HCT116 (cell line): ENCODE data around the gene PPFIA1. TPM values are rescaled to one million over a fixed set of nuclear protein-coding genes. Genes with fewer than 3 reads are reported as not detected.

Experiments
- ATAC-seq: fragments of 200-7000 bp; cut with Tn5 transposase; 2 replicates; pipeline ENCODE4 v1.9.1; 2020; ENCODE audit warnings: mild to moderate bottlenecking, moderate library complexity
- BruUV-seq: library from RNA; stranded (reverse); fragments of 400-500 nt; replicated peaks from 2 replicates; lab custom pipeline; 2021; lab: Mats Ljungman, UMichigan
- CTCF ChIA-PET: fragments of 300-600 bp; sonication (Branson Sonifier 250); formaldehyde crosslinking; loops from one replicate; lab custom pipeline; 2021; ENCODE audit warnings: antibody characterized with exemption; lab: Charles Lee
- POLR2A ChIA-PET: fragments of 300-600, 350-600 bp; sonication (Branson Sonifier 250); formaldehyde crosslinking; loops from one replicate; lab custom pipeline; 2021; ENCODE audit warnings: antibody characterized with exemption; lab: Charles Lee
- RAD21 ChIA-PET, 2 experiments: fragments of 300-600 bp; sonication (Branson Sonifier 250); formaldehyde crosslinking; loops; one replicate each; lab custom pipeline; 2023; ENCODE audit warnings: low total read pairs in 2 of 2; ENCODE audit not compliant: uncharacterized antibody in 2 of 2, unreplicated experiment in 2 of 2, low non-redundant PET in 1 of 2; lab: Charles Lee
- DNase-seq: peaks from one replicate; pipeline ENCODE4 v3.0.0-alpha.2; 2010; ENCODE audit warnings: low read depth, low spot score
- H2AFZ ChIP-seq: fragments of 200-600 bp; shearing (Covaris generic), sonication (generic); 2 replicates; pipeline ENCODE4 v1.6.1; 2017; ENCODE audit warnings: low read depth, mixed run types, mixed read lengths, antibody characterized with exemption, low read length; ENCODE audit not compliant: poor library complexity, severe bottlenecking
- H3K27ac ChIP-seq: 2 replicates; pipeline ENCODE4 v1.5.1; 2012; ENCODE audit warnings: low read depth, low read length
- H3K27me3 ChIP-seq: fragments of 200-600 bp; sonication (generic); 2 replicates; pipeline ENCODE4 v1.6.1; 2016; ENCODE audit warnings: mixed run types, low read length, mixed read lengths; ENCODE audit not compliant: insufficient read depth
- H3K36me3 ChIP-seq, 2 experiments: fragments of 200-500 bp in 1 of 2; fragments of 200-600 bp in 1 of 2; sonication (Bioruptor generic) in 1 of 2; sonication (generic) in 1 of 2; 2 replicates each; pipeline versions ENCODE4 v1.5.1 to v1.6.1; 2014 to 2016; ENCODE audit warnings: low read length in 2 of 2, inconsistent platforms in 1 of 2, mixed read lengths in 1 of 2, mixed run types in 1 of 2; ENCODE audit not compliant: insufficient read depth in 2 of 2, control insufficient read depth in 1 of 2
- H3K4me1 ChIP-seq, 2 experiments: fragments of 200-600 bp in 1 of 2; sonication (generic) in 1 of 2; 2 replicates each; pipeline versions ENCODE4 v1.5.1 to v1.6.1; 2012 to 2017; ENCODE audit warnings: low read length in 2 of 2, inconsistent platforms in 1 of 2, mild to moderate bottlenecking in 1 of 2, mixed read lengths in 1 of 2, mixed run types in 1 of 2, moderate library complexity in 1 of 2; ENCODE audit not compliant: insufficient read depth in 2 of 2, control insufficient read depth in 1 of 2
- H3K4me2 ChIP-seq: fragments of 200-600 bp; sonication (generic); 2 replicates; pipeline ENCODE4 v1.6.1; 2017; ENCODE audit warnings: mixed run types, low read length, mixed read lengths
- H3K4me3 ChIP-seq, 2 experiments: fragments of 200-600 bp in 1 of 2; sonication (generic) in 1 of 2; replicated peaks in 1 of 2; 2 replicates each; pipeline ENCODE4 v1.5.1; 2011 to 2016; ENCODE audit warnings: low read length in 2 of 2, control low read depth in 1 of 2, low read depth in 1 of 2, mild to moderate bottlenecking in 1 of 2, mixed read lengths in 1 of 2, mixed run types in 1 of 2
- H3K79me2 ChIP-seq: fragments of 200-600 bp; sonication (generic); 2 replicates; pipeline ENCODE4 v1.6.1; 2017; ENCODE audit warnings: mild to moderate bottlenecking, mixed run types, low read length, moderate library complexity, mixed read lengths; ENCODE audit not compliant: insufficient read depth
- H3K9ac ChIP-seq: fragments of 200-600 bp; sonication (generic); 2 replicates; pipeline ENCODE4 v1.6.1; 2016; ENCODE audit warnings: low read length, mixed read lengths
- H3K9me2 ChIP-seq: fragments of 200-600 bp; sonication (generic), shearing (Covaris generic); 2 replicates; pipeline ENCODE4 v1.6.1; 2017; ENCODE audit warnings: mixed run types, mild to moderate bottlenecking, moderate library complexity; ENCODE audit not compliant: insufficient read depth
- H3K9me3 ChIP-seq, 2 experiments: fragments of 200-500 bp in 1 of 2; fragments of 200-600 bp in 1 of 2; sonication (Bioruptor generic) in 1 of 2; sonication (generic) in 1 of 2; 2 replicates each; pipeline ENCODE4 v1.6.1; 2014 to 2017; ENCODE audit warnings: low read length in 2 of 2, mixed read lengths in 2 of 2, inconsistent platforms in 1 of 2, low read depth in 1 of 2, mild to moderate bottlenecking in 1 of 2, mixed run types in 1 of 2, moderate library complexity in 1 of 2; ENCODE audit not compliant: control insufficient read depth in 1 of 2, insufficient read depth in 1 of 2
- H4K20me1 ChIP-seq: fragments of 200-600 bp; sonication (generic), shearing (Covaris generic); 2 replicates; pipeline ENCODE4 v1.6.1; 2017; ENCODE audit warnings: mixed run types, mild to moderate bottlenecking, moderate library complexity; ENCODE audit not compliant: insufficient read depth
- CBX3 ChIP-seq: IDR thresholded peaks from 2 replicates; pipeline ENCODE4 v1.6.1; 2012; ENCODE audit warnings: low read depth
- JUND ChIP-seq: IDR thresholded peaks from 2 replicates; pipeline ENCODE4 v1.6.1; 2012
- POLR2A ChIP-seq: IDR thresholded peaks from 2 replicates; pipeline ENCODE4 v1.7.0; 2011; ENCODE audit warnings: borderline replicate concordance; ENCODE audit not compliant: insufficient read depth, insufficient read length; ENCODE audit errors: extremely low read depth
- POLR2AphosphoS5 ChIP-seq: IDR thresholded peaks from 2 replicates; pipeline ENCODE4 v1.6.1; 2011; ENCODE audit warnings: mild to moderate bottlenecking, low read depth, low read length, moderate library complexity
- RAD21 ChIP-seq: IDR thresholded peaks from 2 replicates; pipeline ENCODE4 v1.6.1; 2012; ENCODE audit warnings: low read depth, mild to moderate bottlenecking
- SP1 ChIP-seq: IDR thresholded peaks from 2 replicates; pipeline ENCODE4 v1.6.1; 2012; ENCODE audit warnings: low read depth
- ZNF274 ChIP-seq: fragments of 200-500 bp; sonication (Bioruptor generic); IDR thresholded peaks from 2 replicates; pipeline ENCODE4 v1.6.1; 2014; ENCODE audit warnings: mild to moderate bottlenecking, low read depth, low read length, inconsistent platforms
- intact Hi-C: fragments of 100-400 bp; cut with micrococcal nuclease; formaldehyde crosslinking; loops from 2 replicates; pipeline ENCODE4 v1.10.0; 2022
- total RNA-seq: library from RNA; stranded (reverse); gene quantifications from one replicate; pipeline ENCODE4 v1.2.1, GENCODE V29; 2021; ENCODE audit not compliant: unreplicated experiment

PPFIA1 gene
- total RNA-seq, 1 experiment from 2014 or later: 48.6 TPM

DNA sequence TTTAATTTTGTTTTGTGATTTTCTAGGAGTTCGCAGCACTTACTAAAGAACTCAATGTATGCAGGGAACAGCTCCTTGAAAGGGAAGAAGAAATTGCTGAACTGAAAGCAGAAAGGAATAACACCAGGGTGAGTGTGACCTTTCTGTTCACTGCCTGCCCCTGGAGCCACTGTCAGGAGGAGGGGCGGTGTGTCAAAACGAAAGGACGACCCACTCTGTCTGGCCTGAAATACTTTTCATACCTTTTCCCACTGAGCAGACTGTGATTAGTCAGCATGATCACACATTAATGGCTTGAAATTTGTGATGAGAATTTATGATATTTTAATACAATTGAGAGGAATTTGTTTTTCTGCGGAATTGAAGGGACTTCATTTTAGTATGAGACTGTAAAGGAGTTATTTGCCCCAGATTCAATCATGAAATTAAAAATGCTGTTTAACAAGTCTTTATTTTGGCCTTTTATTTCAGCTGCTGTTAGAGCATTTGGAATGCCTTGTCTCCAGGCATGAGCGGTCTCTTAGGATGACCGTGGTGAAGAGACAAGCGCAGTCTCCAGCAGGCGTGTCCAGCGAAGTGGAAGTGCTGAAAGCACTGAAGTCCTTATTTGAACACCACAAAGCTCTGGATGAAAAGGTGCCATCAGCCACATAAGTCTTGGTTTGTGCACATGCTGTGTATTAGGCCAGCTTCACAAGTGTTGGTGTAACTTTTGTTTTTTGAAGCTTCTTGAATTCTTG lies 54.1 kb downstream of the PPFIA1 start:
- Histone ChIP-seq H3K9me2 (no peaks in the 10 kb centered on the region), H3K4me3 (no peak overlapping the region), H4K20me1 (no peaks in the 10 kb centered on the region), H3K9me3 (no peaks in the 10 kb centered on the region), H2AFZ (no peak overlapping the region), H3K9ac (no peak overlapping the region), H3K4me1 (peaks cover 0 to 3% of the 10 kb centered on the region in 2 experiments; a peak in 1 of 4 replicates), H3K27me3 (no peaks in the 10 kb centered on the region), H3K79me2 (peaks cover 6% of the 10 kb centered on the region), H3K4me2 (no peak overlapping the region), H3K36me3 (peaks cover 14 to 29% of the 10 kb centered on the region in 2 experiments; a peak in 3 of 4 replicates), H3K27ac (no peak overlapping the region)
- POLR2A ChIA-PET: no interaction called here
- DNase-seq: no peak
- TF ChIP-seq RAD21: no peak
- no peak for TF ChIP-seq POLR2A
- TF ChIP-seq CBX3: no peak
- ATAC-seq: no peak
- BruUV-seq: no TSS peak
- RAD21 ChIA-PET: no interaction called here
- intact Hi-C loops: no loop called here
- CTCF ChIA-PET: no interaction called here

DNA sequence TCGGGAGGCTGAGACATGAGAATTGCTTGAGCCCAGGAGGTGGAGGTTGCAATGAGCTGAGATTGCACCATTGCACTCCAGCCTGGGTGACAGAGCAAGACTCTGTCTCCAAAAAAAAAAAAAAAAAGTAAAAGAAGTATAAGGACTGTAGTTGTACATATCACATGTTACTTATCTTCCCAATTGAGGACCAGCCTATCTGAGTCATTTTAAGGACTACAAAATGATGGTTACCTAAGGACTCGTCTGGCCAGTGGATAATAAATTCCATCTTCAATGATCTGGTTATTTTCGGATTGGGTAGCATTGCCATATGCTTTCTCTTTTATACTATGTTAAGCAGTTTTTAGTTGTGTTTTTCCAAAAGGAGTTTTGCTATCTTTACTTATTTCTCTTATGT lies 55.3 kb downstream of the PPFIA1 start:
- H3K27ac ChIP-seq: no peak overlapping the region
- H3K9me3 ChIP-seq: no peaks in the 10 kb centered on the region
- TF ChIP-seq RAD21 (no peak), POLR2AphosphoS5 (no peak), ZNF274 (no peak), SP1 (no peak), JUND (no peak)
- H3K79me2 ChIP-seq: peaks cover 6% of the 10 kb centered on the region
- no peaks in the 10 kb centered on the region for H3K9me2 ChIP-seq
- no peak overlapping the region for H3K9ac ChIP-seq
- RAD21 ChIA-PET: no interaction called here
- H3K4me2 ChIP-seq: no peak overlapping the region
- POLR2A ChIA-PET: no interaction called here
- DNase-seq: no peak
- peaks cover 20 to 39% of the 10 kb centered on the region in 2 experiments for H3K36me3 ChIP-seq
- no peak for ATAC-seq
- H4K20me1 ChIP-seq: no peaks in the 10 kb centered on the region
- intact Hi-C loops: no loop called here
- H3K27me3 ChIP-seq: no peaks in the 10 kb centered on the region
- H2AFZ ChIP-seq: no peak overlapping the region
- no peak overlapping the region for H3K4me3 ChIP-seq
- BruUV-seq: no TSS peak
- CTCF ChIA-PET: no interaction called here
- H3K4me1 ChIP-seq: peaks cover 0 to 3% of the 10 kb centered on the region in 2 experiments; a peak in 1 of 4 replicates
